A549 (cell line): Measurements from ENCODE around the gene MAP2K6. TPM values are rescaled to one million over a fixed set of nuclear protein-coding genes. Genes with fewer than 3 reads are reported as not detected.

Experiments
- ATAC-seq, 2 experiments: fragments of 200-7000 bp in 1 of 2; fragments of >200 bp in 1 of 2; cut with Nextera tagmentation in 1 of 2; cut with Tn5 transposase in 1 of 2; 3 replicates each; pipeline versions ENCODE4 v1.8.0 to v1.9.1; 2018 to 2020; ENCODE audit warnings: mild to moderate bottlenecking in 1 of 2, moderate library complexity in 1 of 2
- CTCF ChIA-PET: fragments of 300-600 bp; sonication (Branson Sonifier 250); formaldehyde crosslinking; extraction: SDS; loops from one replicate; lab custom pipeline; 2021; ENCODE audit warnings: antibody characterized with exemption, inconsistent platforms; lab: Yijun Ruan, JAX
- POLR2A ChIA-PET: fragments of 350-600 bp; formaldehyde crosslinking; extraction: SDS; loops from one replicate; lab custom pipeline; 2021; ENCODE audit warnings: antibody characterized with exemption, inconsistent platforms; lab: Yijun Ruan, JAX
- DNase-seq, 2 experiments: peaks; one replicate each; pipeline versions ENCODE4 v3.0.0 to v3.0.0-alpha.2; 2011 to 2016; ENCODE audit warnings: low read depth in 1 of 2, low spot score in 1 of 2
- FAIRE-seq: peaks from 2 replicates; lab custom pipeline; 2011; peaks lifted over from hg19 to GRCh38; lab: Jason Lieb, UNC
- H3K27ac ChIP-seq, 2 experiments: fragments of >200 bp; sonication (Bioruptor Twin); formaldehyde crosslinking; 3 replicates each; pipeline ENCODE4 v1.5.1; 2016 to 2017
- H3K4me1 ChIP-seq: fragments of >200 bp; sonication (Bioruptor Twin); formaldehyde crosslinking; 3 replicates; pipeline ENCODE4 v1.6.1; 2016
- H3K4me2 ChIP-seq: fragments of >200 bp; sonication (Bioruptor Twin); formaldehyde crosslinking; 3 replicates; pipeline ENCODE4 v1.6.1; 2016
- H3K4me3 ChIP-seq: fragments of >200 bp; sonication (Bioruptor Twin); formaldehyde crosslinking; 3 replicates; pipeline ENCODE4 v1.5.1; 2016
- H3K9me3 ChIP-seq: fragments of >200 bp; sonication (Bioruptor Twin); formaldehyde crosslinking; 3 replicates; pipeline ENCODE4 v1.6.1; 2016
- CBX8 ChIP-seq: fragments of 200-600 bp; sonication (generic); IDR thresholded peaks from 2 replicates; pipeline ENCODE4 v1.6.1; 2016
- CHD4 ChIP-seq: fragments of 200-600 bp; sonication (generic); IDR thresholded peaks from 2 replicates; pipeline ENCODE4 v1.6.1; 2016; ENCODE audit warnings: antibody characterized with exemption, mild to moderate bottlenecking, borderline replicate concordance
- CTCF ChIP-seq: fragments of >200 bp; sonication (Bioruptor Twin); formaldehyde crosslinking; IDR thresholded peaks from 3 replicates; pipeline ENCODE4 v1.5.1; 2016
- EHF ChIP-seq: fragments of 250-450 bp; sonication (Bioruptor Pico); IDR thresholded peaks from 2 replicates; pipeline ENCODE4 v1.5.0; 2020; ENCODE audit warnings: mild to moderate bottlenecking
- EHMT2 ChIP-seq: fragments of 200-600 bp; sonication (generic); IDR thresholded peaks from 2 replicates; pipeline ENCODE4 v1.6.1; 2016; ENCODE audit warnings: antibody characterized with exemption, low read depth, mild to moderate bottlenecking, moderate library complexity
- ESRRA ChIP-seq: fragments of 150-350 bp; IDR thresholded peaks from 2 replicates; pipeline ENCODE4 v1.6.1; 2014; ENCODE audit warnings: mild to moderate bottlenecking, low read length, borderline replicate concordance
- FOXS1 ChIP-seq: fragments of 250-450 bp; sonication (Bioruptor Pico); IDR thresholded peaks from 2 replicates; pipeline ENCODE4 v1.5.0; 2020; ENCODE audit warnings: mild to moderate bottlenecking, moderate library complexity
- HDAC2 ChIP-seq: fragments of 200-600 bp; sonication (generic); IDR thresholded peaks from 2 replicates; pipeline ENCODE4 v1.6.1; 2016
- KDM1A ChIP-seq: fragments of 200-600 bp; sonication (generic); IDR thresholded peaks from 2 replicates; pipeline ENCODE4 v1.6.1; 2016; ENCODE audit warnings: low read depth, mild to moderate bottlenecking
- KDM5A ChIP-seq: fragments of 200-600 bp; sonication (generic); IDR thresholded peaks from 2 replicates; pipeline ENCODE4 v1.6.1; 2016; ENCODE audit warnings: antibody characterized with exemption, mild to moderate bottlenecking
- NFE2L2 ChIP-seq: fragments of 150-350 bp; conservative IDR thresholded peaks from 2 replicates; pipeline ENCODE4 v1.6.1; 2014; ENCODE audit warnings: low read length
- REST ChIP-seq: fragments of 200-600 bp; sonication (generic); IDR thresholded peaks from 2 replicates; pipeline ENCODE4 v1.6.1; 2016; ENCODE audit warnings: antibody characterized with exemption, mild to moderate bottlenecking, moderate library complexity
- SMC3 ChIP-seq: fragments of >200 bp; sonication (Bioruptor Twin); formaldehyde crosslinking; IDR thresholded peaks from 3 replicates; pipeline ENCODE4 v1.6.1; 2018; ENCODE audit warnings: inconsistent platforms
- SREBF2 ChIP-seq: fragments of 450-650 bp; IDR thresholded peaks from 2 replicates; pipeline ENCODE4 v1.6.1; 2014; ENCODE audit warnings: mild to moderate bottlenecking, moderate library complexity
- USF2 ChIP-seq: fragments of 450-650 bp; IDR thresholded peaks from 2 replicates; pipeline ENCODE4 v1.6.1; 2014; ENCODE audit warnings: antibody characterized with exemption
- WGBS: methylation state at CpG from one replicate; pipeline ENCODE4 v1.1.6; 2017; ENCODE audit errors: missing lambda C conversion rate; 5-methylcytosine and 5-hydroxymethylcytosine counted together
- polyA plus RNA-seq, 4 experiments: library from polyadenylated mRNA; depleted of rRNA in 3 of 4; stranded (reverse); fragments of >200 nt; fragmentation: RNase III in 1 of 4; extraction: RNeasy Plus Mini Kit Qiagen cat#74134 plus additional on column Dnase treatment in 1 of 4; gene quantifications; 2 replicates in 3 of 4; 3 replicates in 1 of 4; pipeline ENCODE4 v1.2.3, GENCODE V29; 2011 to 2017

The MAP2K6 gene
- polyA plus RNA-seq, 2 of the 4 experiments (the other 2 are of a cell fraction) = 20.2 to 20.7 TPM

- DNase-seq = no peak
- no peak for FAIRE-seq
- CTCF ChIA-PET = interaction anchor here (0.6 to 9.5 kb wide), 8 partner anchors 11 to 512 kb away, joined by 3 to 133 read pairs (median 6); no protein-coding TSS in a partner anchor
- H3K4me2 ChIP-seq = no peak overlapping the region
- TF ChIP-seq REST (no peak), CTCF (no peak), HDAC2 (no peak), EHF (CRISPR knock-in tag) (no peak)
- TF ChIP-seq, all 56 proteins: peak for 0
- ATAC-seq = no peak
- Histone ChIP-seq H3K9me3 (no peaks in the 10 kb centered on the region), H3K27ac (no peak overlapping the region), H3K4me3 (no peak overlapping the region), H3K4me1 (peaks cover 22% of the 10 kb centered on the region)
- POLR2A ChIA-PET = no interaction called here
- WGBS = 79% methylated on average over 3 of the region's 3 CpGs
Observed at GRCh38 chr17:69505740-69506139, 91.2 kb downstream of the MAP2K6 start.

- H3K4me3 ChIP-seq = no peak overlapping the region
- 100% methylated on average over 1 of the region's 1 CpG for WGBS
- CTCF ChIA-PET = interaction anchor here (0.6 to 9.5 kb wide), 12 partner anchors 11 to 1369 kb away, joined by 3 to 133 read pairs (median 4); no protein-coding TSS in a partner anchor
- peaks cover 15% of the 10 kb centered on the region for H3K4me1 ChIP-seq
- no peak overlapping the region for H3K27ac ChIP-seq
- DNase-seq (peak; percentile 37 to 56), FAIRE-seq (no peak), ATAC-seq (peak; percentile 67 to 78; a peak in 5 of 6 replicates)
- POLR2A ChIA-PET = interaction anchor here (0.6 kb wide), 1 partner anchor 180 kb away, joined by 3 read pairs; the partner anchor contains the start of gene ABCA5
- no peak overlapping the region for H3K4me2 ChIP-seq
- no peak for TF ChIP-seq ESRRA
- peak; percentile 31; the same call in 2 of the 3 replicates for TF ChIP-seq CTCF
- H3K9me3 ChIP-seq = no peaks in the 10 kb centered on the region
Observed at GRCh38 chr17:69506489-69506888, 92.0 kb downstream of the MAP2K6 start.

GRCh38 chr17:69508814-69509213, 94.3 kb downstream of the MAP2K6 start:
- 91% methylated on average over 1 of the region's 1 CpG for WGBS
- no peaks in the 10 kb centered on the region for H3K9me3 ChIP-seq
- H3K4me3 ChIP-seq = no peak overlapping the region
- DNase-seq (no peak), FAIRE-seq (no peak), ATAC-seq (no peak)
- CTCF ChIA-PET = interaction anchor here (1.4 kb wide), 1 partner anchor 97 kb away, joined by 3 read pairs; no protein-coding TSS in a partner anchor
- H3K27ac ChIP-seq = no peak overlapping the region
- TF ChIP-seq KDM1A (no peak), SMC3 (no peak), USF2 (no peak), CBX8 (no peak), SREBF2 (no peak), CTCF (no peak), CHD4 (no peak), FOXS1 (CRISPR knock-in tag) (no peak), EHMT2 (no peak), NFE2L2 (no peak), KDM5A (no peak), ESRRA (no peak)
- H3K4me2 ChIP-seq = no peak overlapping the region
- POLR2A ChIA-PET = no interaction called here
- no peaks in the 10 kb centered on the region for H3K4me1 ChIP-seq
